Calu3 (cell line): ENCODE results near the gene PTPRA. TPM values are rescaled to one million over a fixed set of nuclear protein-coding genes. Genes with fewer than 3 reads are reported as not detected.

ENCODE experiments used
- BruUV-seq: library from RNA; stranded (reverse); fragments of 400-500 nt; replicated peaks from 2 replicates; lab custom pipeline; 2021; lab: Mats Ljungman, UMichigan
- CTCF ChIA-PET: fragments of 300-600 bp; sonication (Branson Sonifier 250); formaldehyde crosslinking; loops from one replicate; lab custom pipeline; 2022; ENCODE audit warnings: antibody characterized with exemption; lab: Charles Lee
- DNase-seq: peaks from one replicate; pipeline ENCODE4 v3.0.0; 2022
- H3K27ac Mint-ChIP-seq: one replicate; pipeline ENCODE4 v1.8.0; 2022; ENCODE audit warnings: mixed read lengths; ENCODE audit not compliant: unreplicated experiment
- H3K27me3 Mint-ChIP-seq: one replicate; pipeline ENCODE4 v1.8.0; 2022; ENCODE audit warnings: mixed read lengths; ENCODE audit not compliant: unreplicated experiment
- H3K36me3 Mint-ChIP-seq: one replicate; pipeline ENCODE4 v1.8.0; 2022; ENCODE audit warnings: mild to moderate bottlenecking, moderate library complexity, mixed read lengths; ENCODE audit not compliant: insufficient read depth, unreplicated experiment
- H3K4me1 Mint-ChIP-seq: one replicate; pipeline ENCODE4 v1.8.0; 2022; ENCODE audit warnings: mild to moderate bottlenecking, low read depth, mixed read lengths; ENCODE audit not compliant: unreplicated experiment
- H3K4me3 Mint-ChIP-seq: one replicate; pipeline ENCODE4 v1.8.0; 2022; ENCODE audit warnings: mild to moderate bottlenecking, low read depth, moderate library complexity, mixed read lengths; ENCODE audit not compliant: unreplicated experiment
- H3K9me3 Mint-ChIP-seq: one replicate; pipeline ENCODE4 v1.8.0; 2022; ENCODE audit warnings: low read depth, mixed read lengths; ENCODE audit not compliant: unreplicated experiment
- CTCF ChIP-seq: fragments of 200-600 bp; IDR thresholded peaks from one replicate; pipeline ENCODE4 v1.8.0; 2022; ENCODE audit warnings: antibody characterized with exemption; ENCODE audit not compliant: unreplicated experiment
- intact Hi-C: fragments of 100-400 bp; cut with micrococcal nuclease; formaldehyde crosslinking; loops from one replicate; pipeline ENCODE4 v1.10.0; 2022; ENCODE audit not compliant: unreplicated experiment
- total RNA-seq: library from RNA; stranded (reverse); gene quantifications from 2 replicates; pipeline ENCODE4 v1.2.3, GENCODE V29; 2022

PTPRA gene
- total RNA-seq, 1 experiment from 2014 or later: 30.2 TPM

GRCh38 chr20:2847802-2848201 is 25.5 kb upstream of the PTPRA start:
- Mint-ChIP-seq H3K4me1 (no peaks in the 10 kb centered on the region), H3K27ac (no peak overlapping the region), H3K9me3 (no peaks in the 10 kb centered on the region), H3K27me3 (no peaks in the 10 kb centered on the region), H3K4me3 (no peak overlapping the region), H3K36me3 (no peaks in the 10 kb centered on the region)
- intact Hi-C loops: no loop called here
- no TSS peak for BruUV-seq
- no peak for DNase-seq
- TF ChIP-seq CTCF: no peak
- CTCF ChIA-PET: no interaction called here

- no peak overlapping the region for H3K4me3 Mint-ChIP-seq
- CTCF ChIA-PET: no interaction called here
- no peak overlapping the region for H3K27ac Mint-ChIP-seq
- no TSS peak for BruUV-seq
- intact Hi-C loops: no loop called here
- no peak for DNase-seq
- no peaks in the 10 kb centered on the region for H3K36me3 Mint-ChIP-seq
- H3K27me3 Mint-ChIP-seq: no peaks in the 10 kb centered on the region
- TF ChIP-seq CTCF: no peak
- no peaks in the 10 kb centered on the region for H3K4me1 Mint-ChIP-seq
- no peaks in the 10 kb centered on the region for H3K9me3 Mint-ChIP-seq
Measured at GRCh38 chr20:2849529-2849928, 23.8 kb upstream of the PTPRA start.

- TF ChIP-seq CTCF: no peak
- Mint-ChIP-seq H3K4me3 (no peak overlapping the region), H3K27me3 (no peaks in the 10 kb centered on the region), H3K36me3 (no peaks in the 10 kb centered on the region), H3K9me3 (no peaks in the 10 kb centered on the region), H3K27ac (no peak overlapping the region), H3K4me1 (no peaks in the 10 kb centered on the region)
- BruUV-seq: no TSS peak
- DNase-seq: no peak
- intact Hi-C loops: no loop called here
- CTCF ChIA-PET: no interaction called here
Measured at GRCh38 chr20:2851086-2851485, 22.2 kb upstream of the PTPRA start.

GRCh38 chr20:2858591-2858990 is 14.7 kb upstream of the PTPRA start:
- no TSS peak for BruUV-seq
- CTCF ChIA-PET: no interaction called here
- H3K27ac Mint-ChIP-seq: no peak overlapping the region

More at GRCh38 chr20:2858591-2858990, 14.7 kb upstream of the PTPRA start:
- no peak overlapping the region for H3K4me3 Mint-ChIP-seq
- H3K9me3 Mint-ChIP-seq: no peaks in the 10 kb centered on the region
- TF ChIP-seq CTCF: no peak
- H3K36me3 Mint-ChIP-seq: no peaks in the 10 kb centered on the region
- H3K4me1 Mint-ChIP-seq: no peaks in the 10 kb centered on the region
- no peaks in the 10 kb centered on the region for H3K27me3 Mint-ChIP-seq
- no peak for DNase-seq
- intact Hi-C loops: no loop called here
